HG03103 (cell line): Measurements from ENCODE around the gene MT2A.

Source experiments
- ATAC-seq: cut with Tn5 transposase; IDR thresholded peaks from one replicate; pipeline ENCODE4 v1.9.1; 2021; ENCODE audit warnings: low read depth; ENCODE audit not compliant: unreplicated experiment

Gene MT2A

GRCh38 chr16:56636616-56637413, 28.4 kb downstream of the MT2A start:
- no peak for ATAC-seq

GRCh38 chr16:56637814-56638750, 29.7 kb downstream of the MT2A start, which contains the start of gene MT1A:
TSS of gene MT1A (plus strand) at chr16:56638666. CDS start at chr16:56638739, 73 bp downstream.
- no peak for ATAC-seq

GRCh38 chr16:56639045-56639444, 30.7 kb downstream of the MT2A start:
- no peak for ATAC-seq

GRCh38 chr16:56640076-56640475, 31.7 kb downstream of the MT2A start:
- no peak for ATAC-seq

GRCh38 chr16:56641166-56641565, 32.8 kb downstream of the MT2A start:
- ATAC-seq: no peak

- no peak for ATAC-seq
These were observed 34.8 kb downstream of the MT2A start for GRCh38 chr16:56643080-56643778.

- ATAC-seq: no peak
These were observed 35.4 kb downstream of the MT2A start for GRCh38 chr16:56643833-56644232.

- ATAC-seq: no peak
These were observed 36.9 kb downstream of the MT2A start for GRCh38 chr16:56645311-56645710.

- no peak for ATAC-seq
These were observed 37.5 kb downstream of the MT2A start for GRCh38 chr16:56645838-56646237.

- no peak for ATAC-seq
These were observed 39.5 kb downstream of the MT2A start for GRCh38 chr16:56647641-56648431.

- no peak for ATAC-seq
These were observed 40.9 kb downstream of the MT2A start for GRCh38 chr16:56649271-56649670.

- no peak for ATAC-seq
These were observed 41.4 kb downstream of the MT2A start for GRCh38 chr16:56649820-56650219.

GRCh38 chr16:56651586-56651985, 43.2 kb downstream of the MT2A start, which contains the start of gene MT1B:
TSS of gene MT1B (plus strand) at chr16:56651886. CDS start at chr16:56651954, 68 bp downstream.
- no peak for ATAC-seq

- ATAC-seq: no peak
These were observed 44.2 kb downstream of the MT2A start for GRCh38 chr16:56652600-56652999.

- no peak for ATAC-seq
These were observed 44.8 kb downstream of the MT2A start for GRCh38 chr16:56653218-56653617.

GRCh38 chr16:56657555-56658326, 49.4 kb downstream of the MT2A start, which contains the start of gene MT1F:
TSS of gene MT1F (plus strand) at chr16:56657959. CDS start at chr16:56658059, 100 bp downstream.
- ATAC-seq: no peak

GRCh38 chr16:56658327-56658875, 50.0 kb downstream of the MT2A start:
- ATAC-seq: no peak
